RWPE1 (cell line): ENCODE data around the gene GARIN6.
A peak's percentile ranks its signal among the peaks of the same experiment; 100 is the strongest.
"Not testable (repeated sequence)": the region's sequence is repeated elsewhere in the genome, so short reads cannot be mapped to it uniquely, and the experiment has no call there.

Source experiments
- CTCF ChIA-PET: fragments of 350-600 bp; sonication (Branson Sonifier 250); formaldehyde crosslinking; extraction: SDS; loops from one replicate; lab custom pipeline; 2021; lab: Yijun Ruan, JAX
- POLR2A ChIA-PET: fragments of 400-600 bp; formaldehyde crosslinking; extraction: SDS; loops from one replicate; lab custom pipeline; 2020; ENCODE audit warnings: antibody characterized with exemption; ENCODE audit not compliant: low non-redundant PET; lab: Yijun Ruan, JAX
- DNase-seq: peaks from one replicate; pipeline ENCODE4 v3.0.0; 2012; ENCODE audit warnings: low spot score
- H3K27ac ChIP-seq: fragments of 450-650 bp; 2 replicates; pipeline ENCODE4 v1.5.1; 2017
- TF ChIP-seq, protein P1 (sequence below): fragments of 450-650 bp; conservative IDR thresholded peaks from 2 replicates; pipeline ENCODE4 v1.5.1; 2017; ENCODE audit warnings: low read depth, mild to moderate bottlenecking

Gene GARIN6

DNA sequence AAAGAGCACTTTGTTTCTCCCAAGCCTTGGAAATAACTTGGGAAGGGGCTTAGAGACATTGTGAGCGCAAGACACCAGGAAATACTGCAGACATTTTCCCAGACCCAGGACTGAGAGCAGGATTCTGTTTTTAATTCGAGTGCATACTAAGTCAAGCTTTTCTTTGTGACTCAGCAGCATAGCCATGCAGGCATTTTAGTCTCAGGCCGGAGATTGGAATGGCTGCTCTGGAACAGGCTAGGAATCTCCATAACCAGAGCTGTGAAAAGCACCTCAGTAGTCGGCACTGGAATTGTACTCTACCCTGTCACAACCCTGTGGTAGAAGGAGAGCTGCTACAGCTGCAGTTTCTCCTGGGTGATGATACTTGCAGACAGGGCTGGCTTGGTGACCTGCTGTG is 28.9 kb upstream of the GARIN6 start:
- TF ChIP-seq, protein P1, sequence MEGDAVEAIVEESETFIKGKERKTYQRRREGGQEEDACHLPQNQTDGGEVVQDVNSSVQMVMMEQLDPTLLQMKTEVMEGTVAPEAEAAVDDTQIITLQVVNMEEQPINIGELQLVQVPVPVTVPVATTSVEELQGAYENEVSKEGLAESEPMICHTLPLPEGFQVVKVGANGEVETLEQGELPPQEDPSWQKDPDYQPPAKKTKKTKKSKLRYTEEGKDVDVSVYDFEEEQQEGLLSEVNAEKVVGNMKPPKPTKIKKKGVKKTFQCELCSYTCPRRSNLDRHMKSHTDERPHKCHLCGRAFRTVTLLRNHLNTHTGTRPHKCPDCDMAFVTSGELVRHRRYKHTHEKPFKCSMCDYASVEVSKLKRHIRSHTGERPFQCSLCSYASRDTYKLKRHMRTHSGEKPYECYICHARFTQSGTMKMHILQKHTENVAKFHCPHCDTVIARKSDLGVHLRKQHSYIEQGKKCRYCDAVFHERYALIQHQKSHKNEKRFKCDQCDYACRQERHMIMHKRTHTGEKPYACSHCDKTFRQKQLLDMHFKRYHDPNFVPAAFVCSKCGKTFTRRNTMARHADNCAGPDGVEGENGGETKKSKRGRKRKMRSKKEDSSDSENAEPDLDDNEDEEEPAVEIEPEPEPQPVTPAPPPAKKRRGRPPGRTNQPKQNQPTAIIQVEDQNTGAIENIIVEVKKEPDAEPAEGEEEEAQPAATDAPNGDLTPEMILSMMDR = no peak
- no peak overlapping the region for H3K27ac ChIP-seq
- ChIA-PET CTCF (no interaction called here), POLR2A (no interaction called here)
- no peak for DNase-seq

- DNase-seq = no peak
- H3K27ac ChIP-seq = no peak overlapping the region
- TF ChIP-seq, protein P1 = peak; percentile 40
- POLR2A ChIA-PET = no interaction called here
- CTCF ChIA-PET = interaction anchor here (0.5 to 0.6 kb wide), 2 partner anchors 210 to 951 kb away, joined by 3 read pairs; no protein-coding TSS in a partner anchor
These were observed 28.0 kb upstream of the GARIN6 start for GRCh38 chr12:99619389-99620158.

- TF ChIP-seq, protein P1 = peak; percentile 21
- CTCF ChIA-PET = interaction anchor here (0.7 kb wide), 1 partner anchor 75 kb away, joined by 3 read pairs; no protein-coding TSS in a partner anchor
- POLR2A ChIA-PET = no interaction called here
These were observed 27.4 kb upstream of the GARIN6 start for GRCh38 chr12:99620159-99620479.

DNA sequence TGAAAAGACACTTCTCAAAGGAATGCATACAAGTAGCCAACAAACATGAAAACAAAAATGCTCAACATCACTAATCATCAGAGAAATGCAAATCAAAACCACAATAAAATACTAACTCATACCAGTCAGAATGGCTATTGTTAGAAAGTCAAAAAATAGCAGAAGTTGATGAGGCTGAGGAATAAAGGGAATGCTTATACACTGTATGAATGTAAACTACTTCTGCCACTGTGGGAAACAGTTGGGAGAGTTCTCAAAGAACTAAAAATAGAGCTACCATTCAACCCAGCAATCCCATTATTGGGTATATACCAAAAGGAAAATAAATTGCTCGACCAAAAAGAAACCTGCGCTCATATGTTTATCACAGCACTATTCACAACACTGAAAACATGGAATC is 23.0 kb upstream of the GARIN6 start:
- POLR2A ChIA-PET, H3K27ac ChIP-seq, CTCF ChIA-PET: not testable (repeated sequence)

More at GRCh38 chr12:99620159-99620479, 27.4 kb upstream of the GARIN6 start:
- DNase-seq = no peak
- H3K27ac ChIP-seq = no peak overlapping the region

GRCh38 chr12:99627459-99627858 is 20.1 kb upstream of the GARIN6 start:
- no peak for DNase-seq
- ChIA-PET CTCF (no interaction called here), POLR2A (no interaction called here)
- no peak overlapping the region for H3K27ac ChIP-seq
- TF ChIP-seq, protein P1 = no peak

More for the DNA sequence above, 23.0 kb upstream of the GARIN6 start:
- not testable (repeated sequence) for DNase-seq

- ChIA-PET POLR2A (no interaction called here), CTCF (no interaction called here)
- TF ChIP-seq, protein P1 = no peak
- no peak for DNase-seq
- H3K27ac ChIP-seq = no peak overlapping the region
These were observed 2.9 kb upstream of the GARIN6 start for GRCh38 chr12:99644629-99645028.

GRCh38 chr12:99648183-99648582 is 630 bp downstream of the GARIN6 start:
- POLR2A ChIA-PET = no interaction called here
- DNase-seq = no peak

More at GRCh38 chr12:99648183-99648582, 630 bp downstream of the GARIN6 start:
- H3K27ac ChIP-seq = no peak overlapping the region
- CTCF ChIA-PET = interaction anchor here (1.0 kb wide), 1 partner anchor 389 kb away, joined by 3 read pairs; no protein-coding TSS in a partner anchor
- TF ChIP-seq, protein P1 = no peak
